ENCODE measurements around the gene RAD51B. TPM values are rescaled to one million over a fixed set of nuclear protein-coding genes. Genes with fewer than 3 reads are reported as not detected.

Gene RAD51B
- total and polyA plus RNA-seq, 9 of the 15 experiments (the other 6 are each of a cell fraction or from before 2014, with no cell fraction given), result 8.5 to 17.3 (median 11.3) TPM

DNA sequence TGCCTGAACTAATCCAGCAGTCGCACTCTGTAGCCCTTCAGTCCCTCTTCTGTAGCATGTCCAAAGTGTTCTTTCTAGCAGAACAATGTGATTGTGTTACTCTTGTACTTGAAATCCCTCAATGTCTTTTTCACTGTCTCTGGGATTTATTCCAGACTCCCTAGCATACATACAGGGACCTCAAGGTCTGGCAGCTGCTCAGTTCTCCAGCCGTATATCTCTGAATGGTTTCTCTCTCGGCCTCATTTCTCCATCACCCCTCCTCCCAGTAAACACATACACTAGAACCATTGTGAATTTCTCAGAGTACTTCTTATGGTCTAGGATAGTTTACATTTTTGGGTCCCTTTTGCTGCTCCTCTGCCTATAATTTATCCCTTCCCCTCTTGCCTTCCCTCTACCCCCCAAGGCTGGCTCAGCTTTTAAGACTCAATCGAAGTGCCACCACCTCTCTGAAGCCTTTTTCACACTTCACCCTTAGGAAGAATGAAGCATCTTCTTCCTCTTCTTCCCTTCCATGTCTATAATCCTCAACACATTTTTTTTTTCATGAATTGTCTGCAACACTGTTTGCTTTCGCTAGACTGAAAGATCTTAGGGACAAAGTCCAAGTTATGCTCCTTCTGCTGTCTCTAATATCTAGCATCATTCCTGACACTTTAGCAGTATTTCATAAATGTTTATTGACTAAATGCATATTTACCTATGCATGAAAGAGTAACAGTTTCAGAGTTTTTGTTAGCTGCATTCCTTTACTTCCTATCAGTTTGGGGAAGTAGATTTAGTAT is 527.2 kb downstream of the RAD51B start:
- Histone ChIP-seq H3K9ac (ENCODE audit: insufficient read depth in 1 of 2, low read depth in 2 of 2, low read length in 2 of 2) (no peak overlapping the region), H4K20me1 (replicated peaks; ENCODE audit: control insufficient read depth, insufficient read depth, low read length) (no peaks in the 10 kb centered on the region), H3K79me2 (ENCODE audit: control insufficient read depth, insufficient read depth, low read length) (no peaks in the 10 kb centered on the region), H3K27ac (ENCODE audit: extremely low read depth, low read depth, low read length) (no peak overlapping the region), H3K4me1 (replicated peaks in 1 of 2; ENCODE audit: control insufficient read depth in 2 of 2, insufficient read depth in 2 of 2, low read length in 2 of 2) (peaks cover 0 to 6% of the 10 kb centered on the region in 2 experiments; a peak in 3 of 5 replicates), H2AFZ (ENCODE audit: low read depth, low read length) (no peak overlapping the region), H3K36me3 (ENCODE audit: control insufficient read depth, insufficient read depth, low read length) (no peaks in the 10 kb centered on the region), H3K9me3 (replicated peaks; ENCODE audit: control insufficient read depth, insufficient read depth, low read depth, low read length) (no peaks in the 10 kb centered on the region), H3K27me3 (ENCODE audit: control insufficient read depth in 2 of 2, insufficient read depth in 2 of 2, low read length in 2 of 2) (no peaks in the 10 kb centered on the region), H3K4me2 (ENCODE audit: insufficient read depth, low read length) (no peak overlapping the region), H3K9me1 (ENCODE audit: control insufficient read depth, insufficient read depth, low read length) (no peaks in the 10 kb centered on the region), H3K4me3 (no peak overlapping the region)
- no peak for TF ChIP-seq SLC30A9 (CRISPR knock-in tag; IDR thresholded peaks at IDR 0.05)
- no peak for TF ChIP-seq FOXJ3 (CRISPR knock-in tag; IDR thresholded peaks at IDR 0.05)
- TF ChIP-seq CBX3 (IDR thresholded peaks at IDR 0.05; ENCODE audit: borderline replicate concordance in 1 of 2, low read length in 2 of 2), result no peak
- TF ChIP-seq CHD2 (IDR thresholded peaks at IDR 0.05; ENCODE audit: low read depth, low read length), result no peak
- no peak for TF ChIP-seq RUNX1 (IDR thresholded peaks at IDR 0.05; ENCODE audit: low read depth)
- no peak for TF ChIP-seq MNT (conservative IDR thresholded peaks at IDR 0.05)
- TF ChIP-seq CHD1 (IDR thresholded peaks at IDR 0.05; ENCODE audit: low read length), result no peak
- no peak for TF ChIP-seq MLLT1 (IDR thresholded peaks at IDR 0.05)
- FAIRE-seq, result no peak
- intact Hi-C loops (cut with micrococcal nuclease), result no loop called here
- ChIA-PET CTCF (ENCODE audit: low intra/inter-chr PET ratio) (no interaction called here), POLR2A (no interaction called here)
- in situ Hi-C loops (cut with MboI), result no loop called here
- no TSS peak for BruUV-seq (replicated peaks)
- 58% methylated on average over 5 of the region's 5 CpGs for WGBS (ENCODE audit: insufficient coverage, low coverage, missing lambda C conversion rate)
- DNase-seq (ENCODE audit: extremely low read depth in 1 of 4, low spot score in 3 of 4), result no peak
- ATAC-seq, result no peak

Measured in K562 (cell line).